HCT116 (cell line): ENCODE measurements around the gene ENOSF1. TPM values are rescaled to one million over a fixed set of nuclear protein-coding genes. Genes with fewer than 3 reads are reported as not detected.

Experiments
- ATAC-seq: fragments of 200-7000 bp; cut with Tn5 transposase; 2 replicates; pipeline ENCODE4 v1.9.1; 2020; ENCODE audit warnings: mild to moderate bottlenecking, moderate library complexity
- BruUV-seq: library from RNA; stranded (reverse); fragments of 400-500 nt; replicated peaks from 2 replicates; lab custom pipeline; 2021; lab: Mats Ljungman, UMichigan
- CTCF ChIA-PET: fragments of 300-600 bp; sonication (Branson Sonifier 250); formaldehyde crosslinking; loops from one replicate; lab custom pipeline; 2021; ENCODE audit warnings: antibody characterized with exemption; lab: Charles Lee
- POLR2A ChIA-PET: fragments of 300-600, 350-600 bp; sonication (Branson Sonifier 250); formaldehyde crosslinking; loops from one replicate; lab custom pipeline; 2021; ENCODE audit warnings: antibody characterized with exemption; lab: Charles Lee
- RAD21 ChIA-PET, 2 experiments: fragments of 300-600 bp; sonication (Branson Sonifier 250); formaldehyde crosslinking; loops; one replicate each; lab custom pipeline; 2023; ENCODE audit warnings: low total read pairs in 2 of 2; ENCODE audit not compliant: uncharacterized antibody in 2 of 2, unreplicated experiment in 2 of 2, low non-redundant PET in 1 of 2; lab: Charles Lee
- DNase-seq: peaks from one replicate; pipeline ENCODE4 v3.0.0-alpha.2; 2010; ENCODE audit warnings: low read depth, low spot score
- H2AFZ ChIP-seq: fragments of 200-600 bp; shearing (Covaris generic), sonication (generic); 2 replicates; pipeline ENCODE4 v1.6.1; 2017; ENCODE audit warnings: low read depth, mixed run types, mixed read lengths, antibody characterized with exemption, low read length; ENCODE audit not compliant: poor library complexity, severe bottlenecking
- H3K27ac ChIP-seq: 2 replicates; pipeline ENCODE4 v1.5.1; 2012; ENCODE audit warnings: low read depth, low read length
- H3K27me3 ChIP-seq: fragments of 200-600 bp; sonication (generic); 2 replicates; pipeline ENCODE4 v1.6.1; 2016; ENCODE audit warnings: mixed run types, low read length, mixed read lengths; ENCODE audit not compliant: insufficient read depth
- H3K36me3 ChIP-seq, 2 experiments: fragments of 200-500 bp in 1 of 2; fragments of 200-600 bp in 1 of 2; sonication (Bioruptor generic) in 1 of 2; sonication (generic) in 1 of 2; 2 replicates each; pipeline versions ENCODE4 v1.5.1 to v1.6.1; 2014 to 2016; ENCODE audit warnings: low read length in 2 of 2, inconsistent platforms in 1 of 2, mixed read lengths in 1 of 2, mixed run types in 1 of 2; ENCODE audit not compliant: insufficient read depth in 2 of 2, control insufficient read depth in 1 of 2
- H3K4me1 ChIP-seq, 2 experiments: fragments of 200-600 bp in 1 of 2; sonication (generic) in 1 of 2; 2 replicates each; pipeline versions ENCODE4 v1.5.1 to v1.6.1; 2012 to 2017; ENCODE audit warnings: low read length in 2 of 2, inconsistent platforms in 1 of 2, mild to moderate bottlenecking in 1 of 2, mixed read lengths in 1 of 2, mixed run types in 1 of 2, moderate library complexity in 1 of 2; ENCODE audit not compliant: insufficient read depth in 2 of 2, control insufficient read depth in 1 of 2
- H3K4me2 ChIP-seq: fragments of 200-600 bp; sonication (generic); 2 replicates; pipeline ENCODE4 v1.6.1; 2017; ENCODE audit warnings: mixed run types, low read length, mixed read lengths
- H3K4me3 ChIP-seq, 2 experiments: fragments of 200-600 bp in 1 of 2; sonication (generic) in 1 of 2; replicated peaks in 1 of 2; 2 replicates each; pipeline ENCODE4 v1.5.1; 2011 to 2016; ENCODE audit warnings: low read length in 2 of 2, control low read depth in 1 of 2, low read depth in 1 of 2, mild to moderate bottlenecking in 1 of 2, mixed read lengths in 1 of 2, mixed run types in 1 of 2
- H3K79me2 ChIP-seq: fragments of 200-600 bp; sonication (generic); 2 replicates; pipeline ENCODE4 v1.6.1; 2017; ENCODE audit warnings: mild to moderate bottlenecking, mixed run types, low read length, moderate library complexity, mixed read lengths; ENCODE audit not compliant: insufficient read depth
- H3K9ac ChIP-seq: fragments of 200-600 bp; sonication (generic); 2 replicates; pipeline ENCODE4 v1.6.1; 2016; ENCODE audit warnings: low read length, mixed read lengths
- H3K9me2 ChIP-seq: fragments of 200-600 bp; sonication (generic), shearing (Covaris generic); 2 replicates; pipeline ENCODE4 v1.6.1; 2017; ENCODE audit warnings: mixed run types, mild to moderate bottlenecking, moderate library complexity; ENCODE audit not compliant: insufficient read depth
- H3K9me3 ChIP-seq, 2 experiments: fragments of 200-500 bp in 1 of 2; fragments of 200-600 bp in 1 of 2; sonication (Bioruptor generic) in 1 of 2; sonication (generic) in 1 of 2; 2 replicates each; pipeline ENCODE4 v1.6.1; 2014 to 2017; ENCODE audit warnings: low read length in 2 of 2, mixed read lengths in 2 of 2, inconsistent platforms in 1 of 2, low read depth in 1 of 2, mild to moderate bottlenecking in 1 of 2, mixed run types in 1 of 2, moderate library complexity in 1 of 2; ENCODE audit not compliant: control insufficient read depth in 1 of 2, insufficient read depth in 1 of 2
- H4K20me1 ChIP-seq: fragments of 200-600 bp; sonication (generic), shearing (Covaris generic); 2 replicates; pipeline ENCODE4 v1.6.1; 2017; ENCODE audit warnings: mixed run types, mild to moderate bottlenecking, moderate library complexity; ENCODE audit not compliant: insufficient read depth
- EGR1 ChIP-seq: IDR thresholded peaks from 2 replicates; pipeline ENCODE4 v1.6.1; 2012; ENCODE audit warnings: low read depth
- ELF1 ChIP-seq: IDR thresholded peaks from 2 replicates; pipeline ENCODE4 v1.6.1; 2012; ENCODE audit warnings: low read depth, borderline replicate concordance
- FOSL1 ChIP-seq: IDR thresholded peaks from 2 replicates; pipeline ENCODE4 v1.6.1; 2012; ENCODE audit warnings: low read depth
- SIN3A ChIP-seq: IDR thresholded peaks from 2 replicates; pipeline ENCODE4 v1.6.1; 2012; ENCODE audit warnings: low read depth
- SP1 ChIP-seq: IDR thresholded peaks from 2 replicates; pipeline ENCODE4 v1.6.1; 2012; ENCODE audit warnings: low read depth
- SRF ChIP-seq: IDR thresholded peaks from 2 replicates; pipeline ENCODE4 v1.6.1; 2012; ENCODE audit warnings: low read depth
- ZNF274 ChIP-seq: fragments of 200-500 bp; sonication (Bioruptor generic); IDR thresholded peaks from 2 replicates; pipeline ENCODE4 v1.6.1; 2014; ENCODE audit warnings: mild to moderate bottlenecking, low read depth, low read length, inconsistent platforms
- intact Hi-C: fragments of 100-400 bp; cut with micrococcal nuclease; formaldehyde crosslinking; loops from 2 replicates; pipeline ENCODE4 v1.10.0; 2022
- total RNA-seq: library from RNA; stranded (reverse); gene quantifications from one replicate; pipeline ENCODE4 v1.2.1, GENCODE V29; 2021; ENCODE audit not compliant: unreplicated experiment
- TF ChIP-seq, protein P1 (sequence below), 3 experiments: fragments of 200-600 bp in 1 of 3; sonication (generic) in 1 of 3; IDR thresholded peaks in 2 of 3; conservative IDR thresholded peaks in 1 of 3; 2 replicates each; pipeline ENCODE4 v1.5.1; 2012 to 2017; ENCODE audit warnings: low read depth in 2 of 3, low read length in 2 of 3, antibody characterized with exemption in 1 of 3, borderline replicate concordance in 1 of 3, control low read depth in 1 of 3, mild to moderate bottlenecking in 1 of 3, mixed read lengths in 1 of 3, mixed run types in 1 of 3, moderate library complexity in 1 of 3; ENCODE audit not compliant: insufficient read depth in 1 of 3
- TF ChIP-seq, protein P2 (sequence below): IDR thresholded peaks from 2 replicates; pipeline ENCODE4 v1.6.1; 2012
- TF ChIP-seq, protein P3 (sequence below): IDR thresholded peaks from 2 replicates; pipeline ENCODE4 v1.6.1; 2012; ENCODE audit warnings: low read depth

The ENOSF1 gene
- total RNA-seq, 1 experiment from 2014 or later, result 90.0 TPM

DNA sequence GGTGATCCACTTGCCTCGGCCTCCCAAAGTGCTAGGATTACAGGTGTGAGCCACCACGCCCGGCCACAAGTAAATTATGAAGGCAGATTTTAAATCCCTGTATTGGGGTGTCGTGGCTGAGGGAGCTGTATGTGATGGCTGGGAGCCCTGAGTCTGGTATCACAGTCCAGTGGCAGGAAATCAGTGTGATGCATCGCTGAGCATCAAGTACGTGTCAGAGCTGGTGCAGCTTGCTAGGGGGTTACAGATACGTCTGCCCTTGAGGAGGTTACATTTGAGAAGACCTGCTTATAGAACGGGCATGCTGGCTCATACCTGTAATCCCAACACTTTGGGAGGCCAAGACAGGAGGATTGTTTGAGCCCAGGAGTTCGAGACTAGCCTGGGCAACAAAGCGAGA lies 4.3 kb downstream of the ENOSF1 start:
- peaks cover 82% of the 10 kb centered on the region for H3K79me2 ChIP-seq

More for the DNA sequence above, 4.3 kb downstream of the ENOSF1 start:
- Histone ChIP-seq H3K9me3 (no peaks in the 10 kb centered on the region), H3K4me3 (no peak overlapping the region), H2AFZ (no peak overlapping the region), H3K36me3 (peaks cover 16 to 17% of the 10 kb centered on the region in 2 experiments; a peak in 3 of 4 replicates), H3K4me1 (peaks cover 2 to 12% of the 10 kb centered on the region in 2 experiments; a peak in 3 of 4 replicates), H3K27ac (no peak overlapping the region), H3K4me2 (no peak overlapping the region), H3K27me3 (no peaks in the 10 kb centered on the region), H4K20me1 (0 out of 2 replicates have a peak, but pooled peaks cover under 1% of the 10 kb centered on the region)
- CTCF ChIA-PET, result interaction anchor here (1.8 kb wide), 1 partner anchor 131 kb away, joined by 6 read pairs; no protein-coding TSS in a partner anchor
- RAD21 ChIA-PET, result no interaction called here
- intact Hi-C loops, result no loop called here
- TF ChIP-seq EGR1 (no peak), SP1 (no peak), SIN3A (no peak), ELF1 (no peak), SRF (no peak), ZNF274 (no peak), FOSL1 (no peak)
- TF ChIP-seq, protein P1, sequence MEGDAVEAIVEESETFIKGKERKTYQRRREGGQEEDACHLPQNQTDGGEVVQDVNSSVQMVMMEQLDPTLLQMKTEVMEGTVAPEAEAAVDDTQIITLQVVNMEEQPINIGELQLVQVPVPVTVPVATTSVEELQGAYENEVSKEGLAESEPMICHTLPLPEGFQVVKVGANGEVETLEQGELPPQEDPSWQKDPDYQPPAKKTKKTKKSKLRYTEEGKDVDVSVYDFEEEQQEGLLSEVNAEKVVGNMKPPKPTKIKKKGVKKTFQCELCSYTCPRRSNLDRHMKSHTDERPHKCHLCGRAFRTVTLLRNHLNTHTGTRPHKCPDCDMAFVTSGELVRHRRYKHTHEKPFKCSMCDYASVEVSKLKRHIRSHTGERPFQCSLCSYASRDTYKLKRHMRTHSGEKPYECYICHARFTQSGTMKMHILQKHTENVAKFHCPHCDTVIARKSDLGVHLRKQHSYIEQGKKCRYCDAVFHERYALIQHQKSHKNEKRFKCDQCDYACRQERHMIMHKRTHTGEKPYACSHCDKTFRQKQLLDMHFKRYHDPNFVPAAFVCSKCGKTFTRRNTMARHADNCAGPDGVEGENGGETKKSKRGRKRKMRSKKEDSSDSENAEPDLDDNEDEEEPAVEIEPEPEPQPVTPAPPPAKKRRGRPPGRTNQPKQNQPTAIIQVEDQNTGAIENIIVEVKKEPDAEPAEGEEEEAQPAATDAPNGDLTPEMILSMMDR (IDR thresholded peaks at IDR 0.05 in 2 of 3, conservative IDR thresholded peaks at IDR 0.05 in 1 of 3; ENCODE audit: borderline replicate concordance in 1 of 3, insufficient read depth in 1 of 3, low read depth in 2 of 3, low read length in 2 of 3), result no peak
- TF ChIP-seq, protein P2, sequence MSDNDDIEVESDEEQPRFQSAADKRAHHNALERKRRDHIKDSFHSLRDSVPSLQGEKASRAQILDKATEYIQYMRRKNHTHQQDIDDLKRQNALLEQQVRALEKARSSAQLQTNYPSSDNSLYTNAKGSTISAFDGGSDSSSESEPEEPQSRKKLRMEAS, result no peak
- TF ChIP-seq, protein P3, sequence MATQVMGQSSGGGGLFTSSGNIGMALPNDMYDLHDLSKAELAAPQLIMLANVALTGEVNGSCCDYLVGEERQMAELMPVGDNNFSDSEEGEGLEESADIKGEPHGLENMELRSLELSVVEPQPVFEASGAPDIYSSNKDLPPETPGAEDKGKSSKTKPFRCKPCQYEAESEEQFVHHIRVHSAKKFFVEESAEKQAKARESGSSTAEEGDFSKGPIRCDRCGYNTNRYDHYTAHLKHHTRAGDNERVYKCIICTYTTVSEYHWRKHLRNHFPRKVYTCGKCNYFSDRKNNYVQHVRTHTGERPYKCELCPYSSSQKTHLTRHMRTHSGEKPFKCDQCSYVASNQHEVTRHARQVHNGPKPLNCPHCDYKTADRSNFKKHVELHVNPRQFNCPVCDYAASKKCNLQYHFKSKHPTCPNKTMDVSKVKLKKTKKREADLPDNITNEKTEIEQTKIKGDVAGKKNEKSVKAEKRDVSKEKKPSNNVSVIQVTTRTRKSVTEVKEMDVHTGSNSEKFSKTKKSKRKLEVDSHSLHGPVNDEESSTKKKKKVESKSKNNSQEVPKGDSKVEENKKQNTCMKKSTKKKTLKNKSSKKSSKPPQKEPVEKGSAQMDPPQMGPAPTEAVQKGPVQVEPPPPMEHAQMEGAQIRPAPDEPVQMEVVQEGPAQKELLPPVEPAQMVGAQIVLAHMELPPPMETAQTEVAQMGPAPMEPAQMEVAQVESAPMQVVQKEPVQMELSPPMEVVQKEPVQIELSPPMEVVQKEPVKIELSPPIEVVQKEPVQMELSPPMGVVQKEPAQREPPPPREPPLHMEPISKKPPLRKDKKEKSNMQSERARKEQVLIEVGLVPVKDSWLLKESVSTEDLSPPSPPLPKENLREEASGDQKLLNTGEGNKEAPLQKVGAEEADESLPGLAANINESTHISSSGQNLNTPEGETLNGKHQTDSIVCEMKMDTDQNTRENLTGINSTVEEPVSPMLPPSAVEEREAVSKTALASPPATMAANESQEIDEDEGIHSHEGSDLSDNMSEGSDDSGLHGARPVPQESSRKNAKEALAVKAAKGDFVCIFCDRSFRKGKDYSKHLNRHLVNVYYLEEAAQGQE, result no peak
- TF ChIP-seq, all 23 proteins: peak for 0
- H3K9me2 ChIP-seq, result no peaks in the 10 kb centered on the region
- DNase-seq (no peak), ATAC-seq (no peak)
- no TSS peak for BruUV-seq
- POLR2A ChIA-PET, result no interaction called here
- H3K9ac ChIP-seq, result no peak overlapping the region
